Ovary (tissue), 9 donors: ENCODE data around the gene LPCAT1. TPM values are rescaled to one million over a fixed set of nuclear protein-coding genes. Genes with fewer than 3 reads are reported as not detected.
"Not testable (repeated sequence)": the region's sequence is repeated elsewhere in the genome, so short reads cannot be mapped to it uniquely, and the experiment has no call there.

Experiments used
- DNase-seq, 5 donors: peaks; one replicate each; pipeline ENCODE4 v3.0.0-alpha.2; 2019 to 2020
- H3K27ac ChIP-seq, 2 donors: fragments of 200-600 bp; one replicate each; pipeline versions ENCODE4 v1.5.1 to v1.8.0; 2019 to 2022
- H3K27me3 ChIP-seq: fragments of 200-600 bp; one replicate; pipeline ENCODE4 v1.8.0; 2022
- H3K36me3 ChIP-seq: fragments of 200-600 bp; sonication (generic); one replicate; pipeline ENCODE4 v1.5.1; 2019
- H3K4me1 ChIP-seq: one replicate; pipeline ENCODE4 v1.8.1; 2013; ENCODE audit warnings: mild to moderate bottlenecking, moderate library complexity; ENCODE audit not compliant: insufficient read depth
- H3K4me3 ChIP-seq: fragments of 200-600 bp; sonication (generic); one replicate; pipeline ENCODE4 v1.5.1; 2017
- H3K9me3 ChIP-seq, 2 donors: fragments of 200-600 bp in 1 of 2; sonication (generic) in 1 of 2; one replicate each; pipeline versions ENCODE4 v1.5.1 to v1.8.1; 2013 to 2019; ENCODE audit warnings: mild to moderate bottlenecking in 1 of 2, moderate library complexity in 1 of 2
- CTCF ChIP-seq, 3 donors: fragments of 450-650 bp in 2 of 3; fragments of 200-600 bp in 1 of 3; IDR thresholded peaks; one replicate each; pipeline versions ENCODE4 v1.5.1 to v1.8.0; 2016 to 2022; ENCODE audit warnings: antibody characterized with exemption in 3 of 3, mild to moderate bottlenecking in 1 of 3
- EP300 ChIP-seq: sonication (generic); formaldehyde crosslinking; IDR thresholded peaks from one replicate; pipeline ENCODE4 v1.6.1; 2017; ENCODE audit warnings: antibody characterized with exemption
- POLR2A ChIP-seq: fragments of 450-650 bp; IDR thresholded peaks from one replicate; pipeline ENCODE4 v1.6.1; 2017; ENCODE audit warnings: antibody characterized with exemption, mild to moderate bottlenecking, moderate library complexity
- WGBS, 3 donors: extraction: QIAGEN DNeasy Blood & Tissue Kit in 1 of 3; methylation state at CpG; one replicate each; pipeline versions ENCODE4 v1.1.5 to v1.1.7; 2013 to 2017; 5-methylcytosine and 5-hydroxymethylcytosine counted together
- intact Hi-C, 4 donors: fragments of 100-400 bp; cut with DNase I; formaldehyde crosslinking; loops; one replicate each; pipeline versions ENCODE4 v1.11.0 to v1.15.1; 2022 to 2023
- polyA plus RNA-seq, 2 donors: library from polyadenylated mRNA; stranded (reverse); fragments of 200-250 nt in 1 of 2; fragments of 350-450 nt in 1 of 2; fragmentation: Illumina TruSeq in 1 of 2; extraction: RNeasy Lipid Tissue Mini Kit (QIAGEN cat#74804) in 1 of 2; gene quantifications; one replicate each; pipeline ENCODE4 v1.2.3, GENCODE V29; 2013 to 2014
- total RNA-seq, 7 donors: library from RNA; depleted of rRNA in 2 of 7; stranded (reverse); fragments of >200 nt in 2 of 7; fragmentation: NEBNext Ultra II Directional in 3 of 7; extraction: Animal tissue kit (Norgen Biotek cat#: 25700) in 3 of 7; gene quantifications; one replicate each; pipeline versions ENCODE4 v1.1.0 to v1.2.4, GENCODE V29; 2016 to 2023
- donor health status: DM: no; HTN: no; CAD: no; lungs with moderate emphysema.
- donor health status: DM: no; HTN: no; CAD: no.
- donor health status: Bipolar disorder and iron deficiency.
- donor health status: DM: yes; HTN: yes; CAD: no.
- donor health status: DM: no; HTN: no; CAD: no.
- donor health status: DM: yes; HTN: yes; CAD: no.

LPCAT1 gene
- total and polyA plus RNA-seq, 9 donors, result 13.0 to 57.1 (median 25.3) TPM

GRCh38 chr5:1476181-1476966, 47.4 kb downstream of the LPCAT1 start:
- WGBS, 3 donors, result 84 to 88% (median 87%) methylated on average over 28 of the region's 28 CpGs
- intact Hi-C loops, result no loop called here
- Histone ChIP-seq H3K4me3 (no peak overlapping the region), H3K4me1 (no peaks in the 10 kb centered on the region), H3K36me3 (no peaks in the 10 kb centered on the region), H3K27me3 (no peaks in the 10 kb centered on the region), H3K27ac (no peak overlapping the region), H3K9me3 (no peaks in the 10 kb centered on the region)
- TF ChIP-seq CTCF (IDR thresholded peaks at IDR 0.05), result no peak
- no peak for TF ChIP-seq POLR2A
- TF ChIP-seq EP300, result no peak
- peak in 2 of 5 donors; percentile 18 to 31 for DNase-seq

- H3K27ac ChIP-seq, DNase-seq, H3K9me3 ChIP-seq, intact Hi-C loops, H3K4me3 ChIP-seq, H3K27me3 ChIP-seq, H3K4me1 ChIP-seq, H3K36me3 ChIP-seq: not testable (repeated sequence)
- WGBS, 3 donors, result 84 to 87% (median 86%) methylated on average over 17 of the region's 17 CpGs
Measured at GRCh38 chr5:1475544-1475900, 48.2 kb downstream of the LPCAT1 start.

GRCh38 chr5:1474866-1475543, 48.8 kb downstream of the LPCAT1 start:
- H3K9me3 ChIP-seq, result no peaks in the 10 kb centered on the region
- no peaks in the 10 kb centered on the region for H3K4me1 ChIP-seq
- TF ChIP-seq POLR2A (no peak), CTCF (IDR thresholded peaks at IDR 0.05) (no peak), EP300 (no peak)
- 90 to 94% (median 93%) methylated on average over 24 of the region's 24 CpGs for WGBS, 3 donors
- no peaks in the 10 kb centered on the region for H3K27me3 ChIP-seq
- no peak overlapping the region for H3K27ac ChIP-seq
- no peak overlapping the region for H3K4me3 ChIP-seq
- H3K36me3 ChIP-seq, result no peaks in the 10 kb centered on the region
- intact Hi-C loops, result no loop called here
- no peak for DNase-seq

GRCh38 chr5:1474183-1474839, 49.4 kb downstream of the LPCAT1 start:
- intact Hi-C loops, result no loop called here

More at GRCh38 chr5:1474183-1474839, 49.4 kb downstream of the LPCAT1 start:
- no peaks in the 10 kb centered on the region for H3K27me3 ChIP-seq
- TF ChIP-seq CTCF (IDR thresholded peaks at IDR 0.05) (no peak), POLR2A (no peak), EP300 (no peak)
- H3K4me1 ChIP-seq, result no peaks in the 10 kb centered on the region
- no peaks in the 10 kb centered on the region for H3K9me3 ChIP-seq
- no peak overlapping the region for H3K4me3 ChIP-seq
- no peaks in the 10 kb centered on the region for H3K36me3 ChIP-seq
- DNase-seq, result peak in 2 of 5 donors; percentile 19 to 28
- WGBS, 3 donors, result 91 to 92% (median 91%) methylated on average over 21 of the region's 21 CpGs
- no peak overlapping the region for H3K27ac ChIP-seq
